ENCODE measurements around the gene ENPP4.

DNA sequence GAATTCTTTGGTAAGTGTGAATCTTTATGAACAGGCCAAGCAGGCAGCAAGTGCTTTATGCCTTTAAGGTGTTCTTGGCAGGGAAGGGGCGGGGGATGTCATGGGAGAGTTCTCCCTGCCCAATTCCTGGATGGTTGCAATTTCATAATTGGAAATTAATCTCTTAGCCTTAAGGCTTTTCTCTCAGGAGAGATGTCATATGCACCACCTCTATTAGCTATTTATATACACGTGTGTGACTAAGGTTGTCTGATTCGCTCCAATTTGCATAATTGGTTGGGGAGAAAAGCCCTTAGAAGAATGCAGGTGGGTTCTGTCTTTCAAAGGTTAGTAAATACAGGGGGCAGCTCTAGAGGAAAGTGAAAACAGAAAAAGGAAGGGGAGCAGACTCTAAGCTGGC, 46.2 kb downstream of the ENPP4 start:
- TF ChIP-seq, protein P1, sequence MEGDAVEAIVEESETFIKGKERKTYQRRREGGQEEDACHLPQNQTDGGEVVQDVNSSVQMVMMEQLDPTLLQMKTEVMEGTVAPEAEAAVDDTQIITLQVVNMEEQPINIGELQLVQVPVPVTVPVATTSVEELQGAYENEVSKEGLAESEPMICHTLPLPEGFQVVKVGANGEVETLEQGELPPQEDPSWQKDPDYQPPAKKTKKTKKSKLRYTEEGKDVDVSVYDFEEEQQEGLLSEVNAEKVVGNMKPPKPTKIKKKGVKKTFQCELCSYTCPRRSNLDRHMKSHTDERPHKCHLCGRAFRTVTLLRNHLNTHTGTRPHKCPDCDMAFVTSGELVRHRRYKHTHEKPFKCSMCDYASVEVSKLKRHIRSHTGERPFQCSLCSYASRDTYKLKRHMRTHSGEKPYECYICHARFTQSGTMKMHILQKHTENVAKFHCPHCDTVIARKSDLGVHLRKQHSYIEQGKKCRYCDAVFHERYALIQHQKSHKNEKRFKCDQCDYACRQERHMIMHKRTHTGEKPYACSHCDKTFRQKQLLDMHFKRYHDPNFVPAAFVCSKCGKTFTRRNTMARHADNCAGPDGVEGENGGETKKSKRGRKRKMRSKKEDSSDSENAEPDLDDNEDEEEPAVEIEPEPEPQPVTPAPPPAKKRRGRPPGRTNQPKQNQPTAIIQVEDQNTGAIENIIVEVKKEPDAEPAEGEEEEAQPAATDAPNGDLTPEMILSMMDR (conservative IDR thresholded peaks at IDR 0.05; ENCODE audit: low read depth, low read length): no peak
- TF ChIP-seq EZH2 (IDR thresholded peaks at IDR 0.05; ENCODE audit: borderline replicate concordance, low read depth, low read length, poor library complexity, severe bottlenecking): no peak

All from A673 (cell line).